DND-41 (cell line): ENCODE measurements around the gene AOPEP.

Experiments used
- ATAC-seq: fragments of 200-7000 bp; cut with Tn5 transposase; 3 replicates; pipeline ENCODE4 v1.9.1; 2021; ENCODE audit warnings: low read depth; ENCODE audit not compliant: insufficient read depth
- DNase-seq: peaks from one replicate; pipeline ENCODE4 v3.0.0-alpha.2; 2020
- H2AFZ ChIP-seq: 2 replicates; pipeline ENCODE4 v1.6.0; 2012; ENCODE audit warnings: low read depth, low read length
- H3K27ac ChIP-seq: 2 replicates; pipeline ENCODE4 v1.5.1; 2012; ENCODE audit warnings: low read length, inconsistent platforms
- H3K27me3 ChIP-seq: fragments of 200-600 bp; sonication (generic); 2 replicates; pipeline ENCODE4 v1.6.0; 2012; ENCODE audit warnings: low read length, mild to moderate bottlenecking, inconsistent platforms; ENCODE audit not compliant: insufficient read depth, poor library complexity
- H3K36me3 ChIP-seq: 2 replicates; pipeline ENCODE4 v1.5.1; 2012; ENCODE audit warnings: low read length, inconsistent platforms; ENCODE audit not compliant: insufficient read depth
- H3K4me1 ChIP-seq: 2 replicates; pipeline ENCODE4 v1.5.1; 2012; ENCODE audit warnings: mild to moderate bottlenecking, low read length; ENCODE audit not compliant: insufficient read depth
- H3K4me2 ChIP-seq: 2 replicates; pipeline ENCODE4 v1.6.0; 2012; ENCODE audit warnings: mild to moderate bottlenecking, moderate library complexity, low read length, inconsistent platforms; ENCODE audit not compliant: insufficient read depth
- H3K4me3 ChIP-seq, 2 experiments: fragments of 200-600 bp in 1 of 2; shearing (Covaris generic) in 1 of 2; 2 replicates each; pipeline ENCODE4 v1.5.1; 2012 to 2016; ENCODE audit warnings: inconsistent platforms in 2 of 2, low read length in 2 of 2, mild to moderate bottlenecking in 2 of 2, low read depth in 1 of 2, moderate library complexity in 1 of 2
- H3K79me2 ChIP-seq: 2 replicates; pipeline ENCODE4 v1.6.0; 2012; ENCODE audit warnings: low read length, inconsistent platforms; ENCODE audit not compliant: insufficient read depth
- H3K9ac ChIP-seq: 2 replicates; pipeline ENCODE4 v1.6.0; 2012; ENCODE audit warnings: low read depth, mild to moderate bottlenecking, inconsistent platforms, low read length, moderate library complexity
- H3K9me3 ChIP-seq: 2 replicates; pipeline ENCODE4 v1.5.1; 2012; ENCODE audit warnings: low read length, moderate library complexity, mild to moderate bottlenecking, inconsistent platforms; ENCODE audit not compliant: insufficient read depth, severe bottlenecking
- H4K20me1 ChIP-seq: 2 replicates; pipeline ENCODE4 v1.6.0; 2012; ENCODE audit warnings: low read length; ENCODE audit not compliant: insufficient read depth
- CTCF ChIP-seq: IDR thresholded peaks from 2 replicates; pipeline ENCODE4 v1.5.1; 2012; ENCODE audit warnings: borderline replicate concordance, low read length, moderate library complexity, mild to moderate bottlenecking; ENCODE audit not compliant: poor library complexity, severe bottlenecking; ENCODE audit errors: extremely low read depth
- EZH2 ChIP-seq: IDR thresholded peaks from 3 replicates; pipeline ENCODE4 v1.6.1; 2012; ENCODE audit warnings: borderline replicate concordance, low read depth, mild to moderate bottlenecking, moderate library complexity, low read length, inconsistent platforms; ENCODE audit not compliant: severe bottlenecking

AOPEP gene

DNA sequence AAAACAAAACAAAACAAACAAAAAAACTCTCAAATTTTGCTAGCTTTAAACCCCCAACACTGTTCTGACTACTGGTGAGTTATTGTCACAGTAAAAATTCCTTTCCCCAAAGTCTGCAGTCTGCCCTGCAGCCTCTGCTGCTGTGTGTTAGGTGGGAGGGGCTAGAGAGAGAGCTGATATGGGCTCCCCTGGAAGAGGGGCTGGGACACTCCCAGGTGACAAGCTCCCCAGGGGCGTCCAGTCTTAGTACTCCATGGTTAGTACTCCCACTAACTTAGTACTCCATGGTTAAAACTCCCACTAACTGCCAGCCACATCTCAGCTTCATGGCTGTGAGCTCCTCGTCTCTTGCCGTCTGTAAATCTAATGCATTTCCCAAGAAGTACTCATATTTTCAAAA lies 399.2 kb downstream of the AOPEP start:
- H4K20me1 ChIP-seq = no peaks in the 10 kb centered on the region
- H3K79me2 ChIP-seq = no peaks in the 10 kb centered on the region
- no peak overlapping the region for H3K9ac ChIP-seq
- no peak overlapping the region for H2AFZ ChIP-seq
- ATAC-seq (no peak), DNase-seq (no peak)
- H3K27ac ChIP-seq = no peak overlapping the region
- TF ChIP-seq CTCF = no peak
- TF ChIP-seq EZH2 = no peak
- no peak overlapping the region for H3K4me2 ChIP-seq
- no peaks in the 10 kb centered on the region for H3K4me1 ChIP-seq
- no peaks in the 10 kb centered on the region for H3K27me3 ChIP-seq
- no peaks in the 10 kb centered on the region for H3K36me3 ChIP-seq
- no peaks in the 10 kb centered on the region for H3K9me3 ChIP-seq
- no peak overlapping the region for H3K4me3 ChIP-seq

DNA sequence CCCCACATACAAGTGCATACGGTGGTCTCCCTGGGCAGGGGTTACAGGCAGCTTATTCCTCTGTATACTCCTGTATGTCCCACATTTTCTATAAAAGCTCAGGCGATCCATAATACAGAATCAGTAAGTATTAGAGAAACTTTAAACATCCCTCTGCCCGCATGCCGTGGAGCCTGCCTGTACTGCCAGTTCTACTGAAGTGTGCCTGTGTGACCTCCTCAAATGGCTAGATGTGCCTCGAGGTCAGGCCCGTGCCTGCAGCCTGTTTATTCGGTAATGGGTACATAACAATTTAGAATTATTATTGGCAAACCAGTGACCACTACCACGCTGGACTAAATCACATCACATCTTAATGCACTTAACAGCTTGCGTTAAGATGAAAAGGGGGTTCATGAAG lies 400.2 kb downstream of the AOPEP start:
- no peaks in the 10 kb centered on the region for H3K36me3 ChIP-seq
- no peak overlapping the region for H3K9ac ChIP-seq
- no peaks in the 10 kb centered on the region for H3K4me1 ChIP-seq
- H3K27me3 ChIP-seq = no peaks in the 10 kb centered on the region
- H3K4me2 ChIP-seq = no peak overlapping the region
- no peaks in the 10 kb centered on the region for H3K79me2 ChIP-seq
- H2AFZ ChIP-seq = no peak overlapping the region
- no peak overlapping the region for H3K27ac ChIP-seq
- H3K9me3 ChIP-seq = no peaks in the 10 kb centered on the region
- TF ChIP-seq EZH2 (no peak), CTCF (no peak)
- DNase-seq = no peak
- ATAC-seq = no peak
- H4K20me1 ChIP-seq = no peaks in the 10 kb centered on the region
- H3K4me3 ChIP-seq = no peak overlapping the region

GRCh38 chr9:95127249-95128176 lies 401.0 kb downstream of the AOPEP start:
- Histone ChIP-seq H3K9ac (no peak overlapping the region), H3K4me2 (no peak overlapping the region), H3K4me3 (no peak overlapping the region), H3K36me3 (no peaks in the 10 kb centered on the region), H3K27me3 (no peaks in the 10 kb centered on the region), H3K27ac (no peak overlapping the region), H3K9me3 (no peaks in the 10 kb centered on the region), H3K4me1 (no peaks in the 10 kb centered on the region), H2AFZ (no peak overlapping the region), H3K79me2 (no peaks in the 10 kb centered on the region), H4K20me1 (no peaks in the 10 kb centered on the region)
- ATAC-seq (no peak), DNase-seq (no peak)
- TF ChIP-seq CTCF = no peak
- no peak for TF ChIP-seq EZH2

DNA sequence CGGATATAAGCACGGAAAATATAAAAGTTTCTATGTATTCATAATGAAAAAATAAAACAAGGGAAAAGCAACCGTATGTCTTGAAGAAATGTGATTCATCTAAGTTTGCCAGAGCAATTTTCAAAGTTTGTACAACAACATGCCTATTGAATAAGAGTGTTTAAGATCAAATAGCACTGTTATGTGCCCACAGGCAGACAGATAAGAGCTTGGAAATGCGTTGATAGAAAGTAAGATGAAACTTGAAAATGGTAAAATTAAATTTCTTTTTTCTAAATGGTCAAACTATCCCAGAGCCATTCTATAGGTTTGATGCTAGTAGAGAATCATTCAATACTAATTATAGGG lies 401.7 kb downstream of the AOPEP start:
- H3K79me2 ChIP-seq = no peaks in the 10 kb centered on the region
- no peak overlapping the region for H3K9ac ChIP-seq
- H3K27ac ChIP-seq = no peak overlapping the region
- no peaks in the 10 kb centered on the region for H3K9me3 ChIP-seq
- ATAC-seq (no peak), DNase-seq (no peak)
- no peak for TF ChIP-seq CTCF
- TF ChIP-seq EZH2 = no peak
- H3K27me3 ChIP-seq = no peaks in the 10 kb centered on the region
- no peaks in the 10 kb centered on the region for H3K4me1 ChIP-seq
- H3K36me3 ChIP-seq = no peaks in the 10 kb centered on the region
- no peak overlapping the region for H3K4me3 ChIP-seq
- H4K20me1 ChIP-seq = no peaks in the 10 kb centered on the region
- H2AFZ ChIP-seq = no peak overlapping the region
- H3K4me2 ChIP-seq = no peak overlapping the region
